GM21423 (cell line): Measurements from ENCODE around the gene HCST.

Experiments used
- ATAC-seq: cut with Tn5 transposase; IDR thresholded peaks from one replicate; pipeline ENCODE4 v1.9.1; 2021; ENCODE audit warnings: mild to moderate bottlenecking, moderate library complexity; ENCODE audit not compliant: unreplicated experiment

HCST gene

DNA sequence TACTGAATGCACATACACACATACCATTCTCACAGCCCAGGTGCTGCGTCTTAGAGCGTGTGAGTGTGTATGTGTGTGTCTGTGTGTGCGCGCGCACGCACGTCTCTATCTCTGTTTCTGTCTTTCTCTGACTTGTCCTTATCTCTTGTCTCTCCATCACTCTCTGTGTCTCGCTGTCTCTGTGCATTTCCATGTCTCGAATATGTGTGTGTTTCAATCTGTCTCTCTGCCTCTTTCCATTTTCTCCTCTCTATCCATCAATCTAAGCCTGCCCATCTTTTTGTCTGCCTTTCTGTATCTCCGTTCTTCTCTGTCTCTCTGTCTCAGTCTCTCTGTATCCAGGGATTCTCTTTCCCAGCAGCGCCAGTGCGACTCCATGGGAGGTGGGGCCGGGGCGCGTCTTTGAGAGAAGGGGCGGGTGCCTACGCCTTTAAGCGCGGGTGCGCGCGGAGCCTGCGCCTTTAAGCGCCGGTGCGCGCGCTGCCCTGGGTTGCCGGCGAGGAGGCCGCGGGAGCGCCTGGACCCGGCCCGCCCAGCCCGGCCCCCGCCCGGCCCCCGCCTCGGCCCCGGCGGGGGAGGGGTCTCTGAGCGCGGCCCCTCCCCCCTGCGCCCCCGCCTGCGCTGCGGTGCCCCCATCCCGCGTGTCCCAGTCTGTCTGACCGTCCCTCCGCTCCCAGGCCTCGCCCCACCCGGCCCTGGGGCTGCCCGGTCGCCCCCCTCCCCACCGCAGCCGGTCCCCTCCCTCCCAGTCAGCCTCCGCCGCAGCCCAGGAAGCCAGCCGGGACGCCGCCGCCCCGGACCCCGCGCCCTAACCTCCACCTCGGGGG lies 33.8 kb downstream of the HCST start, which contains the start of gene LRFN3:
TSS of gene LRFN3 (plus strand) at position 464 of the 827 bp plus-strand sequence. CDS start 3,052 bp downstream, outside the sequence.
- ATAC-seq, result no peak

DNA sequence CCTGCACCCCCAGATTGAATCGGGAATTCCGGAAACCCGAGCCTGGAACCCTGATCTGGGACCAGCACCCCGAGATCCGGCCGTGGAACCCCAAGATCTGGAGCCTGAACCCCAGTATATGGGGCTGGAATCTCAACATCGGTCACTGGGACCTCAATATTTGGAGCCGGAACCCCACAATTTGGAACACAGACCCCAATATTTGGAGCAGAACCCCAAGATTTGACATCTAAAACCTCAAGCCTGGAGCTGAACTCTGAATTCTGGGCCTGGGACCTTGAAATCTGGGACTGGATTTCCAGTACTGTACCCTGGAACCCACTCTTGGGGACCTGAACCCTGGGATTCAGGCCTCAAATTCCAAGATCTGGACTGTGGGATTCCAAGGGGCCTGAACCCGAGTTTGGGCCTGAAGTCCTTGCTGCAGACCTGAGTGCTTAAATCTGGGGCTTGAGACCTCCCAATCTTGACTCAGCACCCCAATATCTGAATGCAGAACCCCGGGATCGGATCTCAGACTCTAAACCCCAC lies 34.5 kb downstream of the HCST start:
- no peak for ATAC-seq

DNA sequence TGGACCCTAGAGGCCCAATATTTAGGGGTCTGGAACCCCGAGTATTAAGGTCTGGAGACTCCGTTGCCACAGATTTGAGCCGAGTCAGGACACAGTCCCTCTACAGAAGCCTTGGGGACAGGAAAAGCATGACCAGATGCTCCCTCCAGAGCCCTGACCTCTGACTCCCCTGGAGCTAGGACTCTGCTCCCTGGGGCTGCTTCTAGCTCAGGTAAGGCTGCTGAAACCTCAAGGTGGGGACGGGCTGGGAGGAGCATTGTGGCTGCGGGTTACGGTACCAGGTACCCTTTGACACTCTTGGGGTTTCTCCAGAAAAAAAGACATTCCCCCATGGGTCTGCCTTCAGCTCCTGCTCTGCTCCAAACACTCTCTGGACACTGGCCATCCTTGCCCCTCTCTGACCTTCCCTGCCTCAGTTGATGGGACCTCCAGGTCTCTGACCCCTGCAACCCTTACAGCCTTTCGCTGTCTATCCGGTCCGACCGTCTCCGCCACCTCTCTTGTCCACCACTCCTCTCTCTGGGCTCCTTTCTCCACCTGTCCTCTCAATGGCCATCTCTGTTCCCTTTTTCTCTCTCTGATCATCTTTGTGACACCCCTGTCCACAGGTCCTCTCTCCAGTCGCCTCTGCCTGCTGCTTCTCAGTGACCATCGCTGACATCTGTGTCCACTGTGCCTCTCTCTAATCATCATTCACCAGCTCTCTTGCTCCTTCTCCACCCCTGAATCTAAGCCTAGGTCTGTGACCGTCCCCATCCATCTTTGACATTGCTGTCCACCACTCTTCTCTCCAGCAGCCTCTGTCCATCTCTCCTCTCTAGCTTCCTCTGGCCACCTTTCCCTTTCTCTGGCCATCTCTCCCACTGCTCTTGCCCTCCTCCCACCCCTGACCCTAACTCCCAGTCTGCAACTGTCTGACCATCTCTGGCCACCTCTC lies 35.3 kb downstream of the HCST start:
- no peak for ATAC-seq

DNA sequence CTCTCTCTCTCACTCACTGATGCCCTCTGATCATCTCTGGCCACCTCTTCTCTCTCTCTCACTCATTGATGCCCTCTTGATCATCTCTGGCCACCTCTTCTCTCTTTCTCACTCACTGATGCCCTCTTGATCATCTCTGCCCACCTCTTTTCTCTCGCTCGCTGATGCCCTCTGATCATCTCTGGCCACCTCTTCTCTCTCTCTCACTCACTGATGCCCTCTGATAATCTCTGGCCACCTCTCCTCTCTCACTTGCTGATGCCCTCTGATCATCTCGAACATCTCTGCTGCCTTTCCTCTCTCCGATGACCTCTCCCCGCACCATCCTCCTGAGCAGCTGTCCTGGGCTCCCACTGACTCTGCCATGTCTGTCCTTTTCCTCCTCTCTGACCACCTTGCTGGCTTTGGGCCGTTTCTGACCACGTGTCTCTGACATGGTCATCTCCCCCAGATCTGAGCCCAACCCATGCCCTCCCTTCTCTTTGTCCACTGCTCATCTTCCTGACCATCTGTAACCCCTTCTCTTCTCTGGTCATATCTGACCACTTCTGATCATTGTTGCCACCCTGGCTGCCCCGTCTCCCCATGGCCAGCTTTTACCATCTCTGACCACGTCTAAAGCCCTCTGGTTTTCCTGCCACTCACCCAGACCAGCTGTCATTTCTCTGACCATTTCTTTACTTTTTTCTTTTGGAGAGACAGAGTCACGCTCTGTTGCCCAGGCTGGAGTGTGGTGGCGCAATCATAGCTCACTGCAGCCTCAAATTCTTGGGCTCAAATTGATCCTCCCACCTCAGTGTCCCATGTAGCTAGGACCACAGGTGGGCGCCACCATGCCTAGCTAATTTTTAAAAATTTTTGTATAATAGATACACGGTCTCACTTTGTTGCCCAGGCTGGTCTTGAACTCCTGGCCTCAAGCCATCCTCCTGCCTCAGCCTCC lies 36.2 kb downstream of the HCST start:
- no peak for ATAC-seq

DNA sequence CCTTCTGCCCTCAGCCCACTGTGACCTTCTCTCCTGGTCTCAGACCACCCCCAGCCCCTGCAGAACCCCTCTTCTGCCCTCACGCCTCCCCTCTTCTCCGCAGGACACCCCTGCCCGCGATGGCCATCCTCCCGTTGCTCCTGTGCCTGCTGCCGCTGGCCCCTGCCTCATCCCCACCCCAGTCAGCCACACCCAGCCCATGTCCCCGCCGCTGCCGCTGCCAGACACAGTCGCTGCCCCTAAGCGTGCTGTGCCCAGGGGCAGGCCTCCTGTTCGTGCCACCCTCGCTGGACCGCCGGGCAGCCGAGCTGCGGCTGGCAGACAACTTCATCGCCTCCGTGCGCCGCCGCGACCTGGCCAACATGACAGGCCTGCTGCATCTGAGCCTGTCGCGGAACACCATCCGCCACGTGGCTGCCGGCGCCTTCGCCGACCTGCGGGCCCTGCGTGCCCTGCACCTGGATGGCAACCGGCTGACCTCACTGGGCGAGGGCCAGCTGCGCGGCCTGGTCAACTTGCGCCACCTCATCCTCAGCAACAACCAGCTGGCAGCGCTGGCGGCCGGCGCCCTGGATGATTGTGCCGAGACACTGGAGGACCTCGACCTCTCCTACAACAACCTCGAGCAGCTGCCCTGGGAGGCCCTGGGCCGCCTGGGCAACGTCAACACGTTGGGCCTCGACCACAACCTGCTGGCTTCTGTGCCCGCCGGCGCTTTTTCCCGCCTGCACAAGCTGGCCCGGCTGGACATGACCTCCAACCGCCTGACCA lies 37.2 kb downstream of the HCST start:
- no peak for ATAC-seq

DNA sequence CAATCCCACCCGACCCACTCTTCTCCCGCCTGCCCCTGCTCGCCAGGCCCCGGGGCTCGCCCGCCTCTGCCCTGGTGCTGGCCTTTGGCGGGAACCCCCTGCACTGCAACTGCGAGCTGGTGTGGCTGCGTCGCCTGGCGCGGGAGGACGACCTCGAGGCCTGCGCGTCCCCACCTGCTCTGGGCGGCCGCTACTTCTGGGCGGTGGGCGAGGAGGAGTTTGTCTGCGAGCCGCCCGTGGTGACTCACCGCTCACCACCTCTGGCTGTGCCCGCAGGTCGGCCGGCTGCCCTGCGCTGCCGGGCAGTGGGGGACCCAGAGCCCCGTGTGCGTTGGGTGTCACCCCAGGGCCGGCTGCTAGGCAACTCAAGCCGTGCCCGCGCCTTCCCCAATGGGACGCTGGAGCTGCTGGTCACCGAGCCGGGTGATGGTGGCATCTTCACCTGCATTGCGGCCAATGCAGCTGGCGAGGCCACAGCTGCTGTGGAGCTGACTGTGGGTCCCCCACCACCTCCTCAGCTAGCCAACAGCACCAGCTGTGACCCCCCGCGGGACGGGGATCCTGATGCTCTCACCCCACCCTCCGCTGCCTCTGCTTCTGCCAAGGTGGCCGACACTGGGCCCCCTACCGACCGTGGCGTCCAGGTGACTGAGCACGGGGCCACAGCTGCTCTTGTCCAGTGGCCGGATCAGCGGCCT lies 37.9 kb downstream of the HCST start:
- ATAC-seq, result no peak

DNA sequence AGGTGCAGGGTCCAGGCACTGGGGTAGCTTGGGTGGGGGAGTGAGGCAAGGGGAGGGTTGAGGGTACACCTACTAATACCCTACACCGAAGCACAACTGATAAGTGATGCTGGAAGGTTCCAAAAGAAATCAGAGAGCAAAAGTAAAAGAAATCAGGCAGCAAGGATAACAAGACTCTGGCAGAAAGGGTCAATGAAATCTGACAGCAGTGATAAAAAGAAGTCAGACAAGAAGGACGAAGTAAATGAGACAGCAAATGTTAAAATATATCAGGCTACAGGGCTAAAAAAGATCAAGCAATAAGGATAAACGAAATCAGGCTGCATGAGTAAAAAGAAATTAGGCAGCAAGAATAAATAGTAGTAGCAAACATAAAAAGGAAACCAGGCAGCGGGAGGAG lies 38.5 kb downstream of the HCST start:
- ATAC-seq, result no peak

DNA sequence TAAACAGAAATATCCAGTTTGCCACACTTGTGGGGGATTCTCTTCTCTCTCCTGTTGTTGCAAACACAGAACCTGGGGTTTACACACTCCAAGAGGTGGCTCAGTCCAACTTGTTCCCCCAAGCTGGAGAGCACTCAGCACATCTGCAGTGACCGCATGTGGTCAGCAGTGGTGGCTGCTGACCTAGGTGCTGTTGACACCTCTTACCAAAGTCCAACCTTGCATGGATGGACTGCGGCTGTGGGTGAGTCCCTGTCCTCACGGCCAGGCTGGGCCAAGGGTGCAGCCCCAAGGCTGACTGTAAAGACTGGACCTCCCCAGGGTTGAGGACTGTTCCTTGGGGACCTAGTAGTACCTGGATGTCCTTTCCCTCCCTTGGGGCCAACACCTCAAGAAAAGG lies 39.9 kb downstream of the HCST start:
- ATAC-seq, result no peak

DNA sequence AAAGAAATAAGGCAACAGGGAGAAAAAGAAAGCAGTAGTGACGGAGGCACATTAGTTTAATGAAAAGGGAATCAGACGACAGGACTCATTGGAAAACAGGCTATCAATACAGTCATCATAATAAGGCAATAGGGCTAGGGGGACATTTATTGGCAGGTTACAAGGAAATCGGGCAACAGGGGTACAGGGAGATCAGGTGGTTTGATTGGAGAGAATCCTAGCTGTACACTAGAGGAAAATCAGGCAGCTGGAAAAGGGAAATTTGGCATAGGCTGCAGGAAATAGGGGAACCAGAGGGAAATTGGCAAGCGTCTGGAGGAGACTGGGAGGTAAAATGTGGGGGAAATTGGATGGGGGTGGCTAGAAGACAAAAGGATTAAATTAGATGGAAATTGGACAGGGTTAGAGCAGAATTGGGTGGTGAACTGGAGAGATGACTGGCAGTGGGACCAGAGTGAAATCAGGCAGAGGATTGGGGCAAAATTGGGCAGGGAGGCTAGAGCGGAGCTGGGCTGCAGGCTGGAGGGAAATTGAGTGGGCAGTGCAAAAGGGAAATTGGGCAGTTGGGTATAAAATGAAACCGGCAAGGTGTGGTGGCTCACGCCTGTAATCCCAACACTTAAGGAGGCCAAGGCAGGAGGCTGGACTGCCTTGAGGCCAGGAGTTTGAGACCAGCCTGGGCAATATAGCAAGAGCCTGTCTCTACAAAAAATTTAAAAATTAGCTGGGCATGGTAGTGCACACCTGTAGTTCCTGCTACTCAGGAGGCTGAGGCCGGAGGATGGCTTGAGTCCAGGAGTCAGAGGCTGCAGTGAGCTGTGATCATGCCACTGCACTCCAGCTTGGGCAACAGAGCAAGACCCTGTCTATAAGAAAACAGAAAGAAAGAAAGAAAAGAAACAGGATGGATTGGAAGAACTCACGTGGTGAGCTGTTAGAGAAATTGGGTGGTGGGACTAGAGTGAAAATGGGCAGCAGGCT lies 41.3 kb downstream of the HCST start:
- ATAC-seq, result no peak

DNA sequence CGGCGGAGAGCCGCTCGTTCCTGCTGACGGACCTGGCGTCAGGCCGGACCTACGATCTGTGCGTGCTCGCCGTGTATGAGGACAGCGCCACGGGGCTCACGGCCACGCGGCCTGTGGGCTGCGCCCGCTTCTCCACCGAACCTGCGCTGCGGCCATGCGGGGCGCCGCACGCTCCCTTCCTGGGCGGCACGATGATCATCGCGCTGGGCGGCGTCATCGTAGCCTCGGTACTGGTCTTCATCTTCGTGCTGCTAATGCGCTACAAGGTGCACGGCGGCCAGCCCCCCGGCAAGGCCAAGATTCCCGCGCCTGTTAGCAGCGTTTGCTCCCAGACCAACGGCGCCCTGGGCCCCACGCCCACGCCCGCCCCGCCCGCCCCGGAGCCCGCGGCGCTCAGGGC lies 42.2 kb downstream of the HCST start:
- no peak for ATAC-seq

DNA sequence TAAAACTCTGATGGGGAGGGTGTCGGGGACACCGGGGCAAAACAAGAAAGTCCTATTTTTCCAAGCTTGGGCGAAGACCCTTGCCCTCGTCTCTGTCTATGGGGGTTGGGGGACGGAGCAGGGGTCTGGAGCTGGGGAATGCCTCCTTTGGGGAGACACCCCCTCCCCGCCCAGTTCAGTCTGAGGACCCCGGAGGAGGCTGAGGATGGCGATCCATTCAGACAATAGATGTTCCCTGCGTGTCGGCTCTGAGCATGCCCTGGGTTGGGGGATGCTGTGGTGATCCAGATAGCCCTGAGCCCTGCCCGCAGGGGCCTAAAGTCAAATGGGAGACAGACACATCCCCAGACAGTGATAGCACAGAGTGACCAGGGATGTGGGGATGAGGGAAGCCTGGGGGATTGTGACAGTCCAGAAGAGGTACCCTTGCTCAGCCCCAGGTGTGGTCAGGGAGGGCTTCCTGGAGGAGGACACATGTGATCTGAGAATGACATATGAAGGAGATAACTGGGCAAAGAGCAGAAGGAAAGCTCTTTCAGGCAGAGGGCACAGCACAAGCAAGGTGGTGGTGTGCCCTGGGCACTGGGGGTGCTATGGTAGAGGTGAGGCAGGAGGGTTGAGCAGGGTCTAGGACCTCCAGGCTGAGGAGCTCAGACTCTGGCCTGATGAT lies 42.9 kb downstream of the HCST start:
- no peak for ATAC-seq

DNA sequence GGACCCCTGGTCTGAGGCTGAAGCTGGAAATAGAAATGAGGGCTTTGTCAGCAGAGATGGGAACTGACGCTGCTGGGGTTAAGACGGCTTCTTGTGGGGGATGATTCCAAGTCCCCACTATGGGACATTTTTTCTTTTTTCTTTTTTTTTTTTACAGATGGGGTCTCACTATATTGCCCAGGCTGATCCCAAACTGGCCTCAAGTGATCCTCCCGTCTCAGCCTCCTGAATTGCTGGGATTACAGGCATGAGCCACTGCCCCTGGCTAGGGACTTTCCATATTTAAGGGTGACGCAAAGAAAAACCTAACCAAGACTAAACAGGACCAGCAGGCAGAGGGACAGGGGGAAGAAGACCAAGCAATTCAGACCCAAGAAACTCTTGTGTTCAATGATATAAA lies 43.9 kb downstream of the HCST start:
- ATAC-seq, result no peak

DNA sequence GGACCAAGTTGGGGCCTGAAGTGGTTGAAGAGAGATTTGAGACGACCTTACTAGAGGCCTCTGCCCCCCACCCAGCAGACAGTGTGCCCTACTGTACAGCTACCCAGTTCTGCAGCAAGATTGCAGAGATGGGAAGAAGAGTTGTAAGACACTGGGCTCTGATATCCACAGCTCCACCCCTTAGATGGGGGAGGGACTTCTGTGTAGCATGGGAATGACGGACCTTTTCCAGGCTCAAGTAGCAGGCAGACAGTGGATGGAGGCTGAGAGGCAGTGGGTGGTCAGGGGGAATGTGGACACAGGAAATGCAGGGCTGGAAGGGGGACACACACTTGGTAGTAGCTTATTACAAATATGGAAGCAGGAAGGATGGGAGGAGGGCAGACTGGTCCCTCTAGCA lies 46.8 kb downstream of the HCST start:
- no peak for ATAC-seq
